Upper lobe of right lung (tissue), 1 donor: ENCODE measurements around the gene SLC23A3. TPM values are rescaled to one million over a fixed set of nuclear protein-coding genes. Genes with fewer than 3 reads are reported as not detected.

Experiments
- ATAC-seq: fragments of 200-7000 bp; cut with Tn5 transposase; one replicate; pipeline ENCODE4 v1.9.1; 2020; ENCODE audit warnings: mild to moderate bottlenecking, moderate library complexity
- DNase-seq: peaks from one replicate; pipeline ENCODE4 v3.0.0-alpha.2; 2020
- H3K27ac ChIP-seq: fragments of 200-600 bp; one replicate; pipeline ENCODE4 v1.8.0; 2022
- H3K27me3 ChIP-seq: fragments of 200-600 bp; one replicate; pipeline ENCODE4 v1.8.0; 2022; ENCODE audit warnings: mild to moderate bottlenecking
- H3K36me3 ChIP-seq: fragments of 200-600 bp; one replicate; pipeline ENCODE4 v1.8.0; 2022
- H3K4me1 ChIP-seq: fragments of 200-600 bp; one replicate; pipeline ENCODE4 v1.8.0; 2022
- H3K4me3 ChIP-seq: fragments of 200-600 bp; one replicate; pipeline ENCODE4 v1.8.0; 2022; ENCODE audit warnings: mild to moderate bottlenecking
- H3K9me3 ChIP-seq: fragments of 200-600 bp; one replicate; pipeline ENCODE4 v1.8.0; 2022
- CTCF ChIP-seq: fragments of 200-600 bp; IDR thresholded peaks from one replicate; pipeline ENCODE4 v1.8.0; 2022; ENCODE audit warnings: antibody characterized with exemption
- intact Hi-C: fragments of 100-400 bp; cut with DNase I; formaldehyde crosslinking; loops from one replicate; pipeline ENCODE4 v1.11.0; 2022
- total RNA-seq: library from RNA; stranded (reverse); fragmentation: NEBNext Ultra II Directional; extraction: Animal tissue kit (Norgen Biotek cat#: 25700); gene quantifications from one replicate; pipeline ENCODE4 v1.2.1, GENCODE V29; 2021
- donor health status: DM: no; HTN: yes; CAD: no; lungs with severe emphysema.

The SLC23A3 gene
- total RNA-seq, 1 donor from 2014 or later = 3.1 TPM

GRCh38 chr2:219199470-219200211 is 29.8 kb upstream of the SLC23A3 start:
- ATAC-seq (no peak), DNase-seq (no peak)
- no peak overlapping the region for H3K27ac ChIP-seq
- H3K36me3 ChIP-seq = no peaks in the 10 kb centered on the region
- H3K27me3 ChIP-seq = no peaks in the 10 kb centered on the region
- no peaks in the 10 kb centered on the region for H3K9me3 ChIP-seq
- intact Hi-C loops = no loop called here
- TF ChIP-seq CTCF = no peak
- no peak overlapping the region for H3K4me3 ChIP-seq
- no peaks in the 10 kb centered on the region for H3K4me1 ChIP-seq

- ATAC-seq (no peak), DNase-seq (no peak)
- H3K36me3 ChIP-seq = no peaks in the 10 kb centered on the region
- no peaks in the 10 kb centered on the region for H3K4me1 ChIP-seq
- no peaks in the 10 kb centered on the region for H3K27me3 ChIP-seq
- TF ChIP-seq CTCF = no peak
- H3K27ac ChIP-seq = no peak overlapping the region
- H3K9me3 ChIP-seq = no peaks in the 10 kb centered on the region
- H3K4me3 ChIP-seq = no peak overlapping the region
- intact Hi-C loops = no loop called here
Measured at GRCh38 chr2:219198974-219199373, 29.1 kb upstream of the SLC23A3 start.

GRCh38 chr2:219197388-219197787 is 27.6 kb upstream of the SLC23A3 start:
- Histone ChIP-seq H3K4me1 (no peaks in the 10 kb centered on the region), H3K36me3 (no peaks in the 10 kb centered on the region), H3K9me3 (no peaks in the 10 kb centered on the region), H3K4me3 (no peak overlapping the region), H3K27me3 (no peaks in the 10 kb centered on the region), H3K27ac (no peak overlapping the region)
- intact Hi-C loops = no loop called here
- DNase-seq (no peak), ATAC-seq (no peak)
- TF ChIP-seq CTCF = no peak

GRCh38 chr2:219186754-219187456 is 17.1 kb upstream of the SLC23A3 start:
- Histone ChIP-seq H3K27ac (no peak overlapping the region), H3K36me3 (peaks cover 34% of the 10 kb centered on the region), H3K4me3 (no peak overlapping the region), H3K9me3 (no peaks in the 10 kb centered on the region), H3K4me1 (no peaks in the 10 kb centered on the region), H3K27me3 (no peaks in the 10 kb centered on the region)
- ATAC-seq (no peak), DNase-seq (no peak)
- intact Hi-C loops = no loop called here
- no peak for TF ChIP-seq CTCF

- Histone ChIP-seq H3K9me3 (no peaks in the 10 kb centered on the region), H3K36me3 (peaks cover 62% of the 10 kb centered on the region), H3K27ac (no peak overlapping the region), H3K4me3 (no peak overlapping the region), H3K4me1 (peaks cover 8% of the 10 kb centered on the region), H3K27me3 (no peaks in the 10 kb centered on the region)
- intact Hi-C loops = no loop called here
- ATAC-seq (no peak), DNase-seq (no peak)
- no peak for TF ChIP-seq CTCF
Measured at GRCh38 chr2:219184121-219184520, 14.3 kb upstream of the SLC23A3 start.
